ENCODE data around the gene TBPL1.

- no peak for TF ChIP-seq POLR2A (IDR thresholded peaks at IDR 0.05; ENCODE audit: low read depth, low read length)
- TF ChIP-seq PAX5 (IDR thresholded peaks at IDR 0.05; ENCODE audit: insufficient read depth, low read length, severe bottlenecking), result no peak
- no peak for TF ChIP-seq TAF1 (IDR thresholded peaks at IDR 0.05; ENCODE audit: low read depth, low read length)
- no peak for TF ChIP-seq SPI1 (IDR thresholded peaks at IDR 0.05; ENCODE audit: low read depth, low read length)
- no peak for TF ChIP-seq POLR2AphosphoS5 (IDR thresholded peaks at IDR 0.05; ENCODE audit: low read depth, low read length)
- TF ChIP-seq POU2F2 (IDR thresholded peaks at IDR 0.05; ENCODE audit: low read depth, low read length), result no peak
These were observed 1.8 kb upstream of the TBPL1 start for GRCh38 chr6:133951227-133951626.

Measured in GM12891 (cell line).